Breast epithelium (tissue), 3 donors: ENCODE data around the gene MOCS2.

Source experiments
- CTCF ChIP-seq, 3 donors: fragments of 450-650 bp; IDR thresholded peaks; one replicate each; pipeline ENCODE4 v1.5.1; 2016 to 2017; ENCODE audit warnings: antibody characterized with exemption in 3 of 3, mild to moderate bottlenecking in 3 of 3, moderate library complexity in 3 of 3
- POLR2AphosphoS5 ChIP-seq, 3 donors: sonication (generic); formaldehyde crosslinking; IDR thresholded peaks; one replicate each; pipeline ENCODE4 v1.6.1; 2017; ENCODE audit warnings: antibody characterized with exemption in 3 of 3

DNA sequence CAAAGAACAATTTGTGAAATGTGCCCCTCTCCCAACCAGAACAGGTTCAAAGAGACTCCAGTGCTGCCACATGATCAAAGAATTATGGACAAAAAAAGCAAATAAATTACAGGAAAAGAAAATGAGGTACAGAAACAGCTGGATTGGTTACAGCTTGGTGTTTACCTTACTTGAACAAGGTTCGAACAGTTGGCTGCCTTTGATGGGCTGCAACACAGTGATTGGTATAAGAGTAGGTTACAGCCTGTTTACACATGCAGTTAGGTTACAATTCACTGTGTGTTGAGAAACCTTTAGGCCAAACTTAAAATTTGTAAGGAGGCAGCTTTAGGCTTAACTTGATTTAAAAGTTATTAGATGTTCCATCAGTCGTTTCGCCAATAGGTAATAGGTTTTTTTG, 3.4 kb upstream of the MOCS2 start:
- TF ChIP-seq POLR2AphosphoS5 (IDR thresholded peaks at IDR 0.05) (no peak), CTCF (IDR thresholded peaks at IDR 0.05) (no peak)
